Spleen (tissue), 7 donors: Measurements from ENCODE around the gene FUT3.
"Not testable (repeated sequence)": the region's sequence is repeated elsewhere in the genome, so short reads cannot be mapped to it uniquely, and the experiment has no call there.

Experiments
- CTCF ChIP-seq, 11 experiments: fragments of 200-600 bp in 7 of 11; fragments of 450-650 bp in 4 of 11; sonication (generic) in 4 of 11; IDR thresholded peaks in 8 of 11; conservative IDR thresholded peaks in 3 of 11; 1 replicate in 7 of 11; 2 replicates in 4 of 11; pipeline versions ENCODE4 v1.4.0 to v1.8.0; 2016 to 2021; ENCODE audit warnings: antibody characterized with exemption in 11 of 11, inconsistent platforms in 4 of 11, mild to moderate bottlenecking in 1 of 11
- POLR2A ChIP-seq, 3 donors: fragments of 450-650 bp; IDR thresholded peaks; one replicate each; pipeline ENCODE4 v1.5.1; 2017; ENCODE audit warnings: antibody characterized with exemption in 3 of 3, mild to moderate bottlenecking in 1 of 3
- donor health status: DM: no; HTN: no; CAD: no; lungs with moderate emphysema.
- donor health status: DM: no; HTN: no; CAD: no.
- donor health status: DM: no; HTN: no; CAD: no.

- not testable (repeated sequence) for TF ChIP-seq CTCF (IDR thresholded peaks at IDR 0.05 in 8 of 11, conservative IDR thresholded peaks at IDR 0.05 in 3 of 11); POLR2A (IDR thresholded peaks at IDR 0.05)
Observed at GRCh38 chr19:5841735-5842111, 9.5 kb downstream of the FUT3 start.
